VCaP (cell line): ENCODE results near the gene CEP41.

ENCODE experiments used
- H3K27ac ChIP-seq: fragments of 450-650 bp; 2 replicates; pipeline ENCODE4 v1.5.1; 2017
- TF ChIP-seq, protein P1 (sequence below): fragments of 450-650 bp; conservative IDR thresholded peaks from 2 replicates; pipeline ENCODE4 v1.5.1; 2017; ENCODE audit warnings: mild to moderate bottlenecking, moderate library complexity

CEP41 gene

DNA sequence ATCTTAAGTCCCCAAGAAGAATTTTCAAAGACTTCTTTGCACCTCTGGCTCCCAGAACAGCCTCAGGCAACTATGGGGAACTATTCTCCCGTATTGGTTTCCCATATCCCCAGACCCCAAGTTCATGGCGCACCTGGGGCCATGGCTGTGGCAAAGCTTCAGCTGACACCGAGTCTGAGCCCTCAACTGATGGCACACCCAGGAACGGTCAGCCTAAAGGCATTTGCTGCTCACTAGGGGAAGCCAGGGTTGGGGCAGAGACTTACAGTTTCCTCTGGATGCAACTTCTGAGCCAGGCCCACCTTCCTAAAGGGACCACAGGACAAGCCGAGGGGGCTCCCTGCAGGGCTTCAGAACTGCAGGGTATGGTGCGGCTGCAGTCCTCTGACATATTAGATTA is 74.3 kb downstream of the CEP41 start:
- no peak overlapping the region for H3K27ac ChIP-seq
- TF ChIP-seq, protein P1, sequence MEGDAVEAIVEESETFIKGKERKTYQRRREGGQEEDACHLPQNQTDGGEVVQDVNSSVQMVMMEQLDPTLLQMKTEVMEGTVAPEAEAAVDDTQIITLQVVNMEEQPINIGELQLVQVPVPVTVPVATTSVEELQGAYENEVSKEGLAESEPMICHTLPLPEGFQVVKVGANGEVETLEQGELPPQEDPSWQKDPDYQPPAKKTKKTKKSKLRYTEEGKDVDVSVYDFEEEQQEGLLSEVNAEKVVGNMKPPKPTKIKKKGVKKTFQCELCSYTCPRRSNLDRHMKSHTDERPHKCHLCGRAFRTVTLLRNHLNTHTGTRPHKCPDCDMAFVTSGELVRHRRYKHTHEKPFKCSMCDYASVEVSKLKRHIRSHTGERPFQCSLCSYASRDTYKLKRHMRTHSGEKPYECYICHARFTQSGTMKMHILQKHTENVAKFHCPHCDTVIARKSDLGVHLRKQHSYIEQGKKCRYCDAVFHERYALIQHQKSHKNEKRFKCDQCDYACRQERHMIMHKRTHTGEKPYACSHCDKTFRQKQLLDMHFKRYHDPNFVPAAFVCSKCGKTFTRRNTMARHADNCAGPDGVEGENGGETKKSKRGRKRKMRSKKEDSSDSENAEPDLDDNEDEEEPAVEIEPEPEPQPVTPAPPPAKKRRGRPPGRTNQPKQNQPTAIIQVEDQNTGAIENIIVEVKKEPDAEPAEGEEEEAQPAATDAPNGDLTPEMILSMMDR = no peak

DNA sequence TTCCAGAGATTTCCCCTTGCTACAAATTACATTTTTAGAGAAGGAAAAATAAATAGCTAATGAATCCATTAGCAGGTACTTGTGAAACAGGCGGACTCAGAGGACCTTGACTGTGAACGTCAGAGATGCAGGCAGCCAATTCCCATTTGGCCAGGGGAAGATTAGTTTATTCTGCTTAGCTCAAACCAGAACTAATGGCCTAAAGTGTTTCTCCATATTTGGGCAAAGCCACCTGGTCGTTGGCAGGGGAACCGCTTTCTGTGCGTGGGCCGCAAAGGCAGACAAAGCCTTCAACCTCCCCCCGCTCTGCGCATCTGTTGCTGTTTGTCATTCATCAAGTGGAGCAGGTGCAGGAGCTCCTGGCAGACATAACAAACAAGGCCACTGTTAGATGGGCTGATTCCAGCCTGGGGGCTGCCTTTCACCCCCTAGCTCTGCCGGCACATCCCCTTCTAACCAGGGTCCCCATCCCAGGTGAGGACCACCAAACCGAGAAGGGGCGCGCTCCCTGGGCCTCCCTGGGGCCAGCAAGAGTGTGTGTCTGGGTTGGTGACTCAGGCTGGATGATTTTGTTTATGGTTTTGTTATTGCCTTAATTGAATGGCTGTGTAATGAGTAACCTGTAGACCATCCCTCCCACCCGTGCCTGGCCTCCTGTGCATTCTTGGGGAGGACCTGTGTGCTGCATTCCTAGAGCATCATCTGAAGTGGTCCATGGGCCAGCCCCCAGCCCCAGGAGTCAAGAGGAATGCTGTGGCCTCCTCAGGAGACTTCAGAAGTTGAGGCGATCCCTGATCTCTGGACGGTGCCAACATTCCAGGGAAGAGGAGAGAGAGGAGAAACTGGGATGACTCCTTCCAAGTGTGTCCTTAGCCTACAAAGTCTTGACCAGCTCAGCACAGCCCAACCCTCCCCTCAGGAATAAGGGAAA is 75.0 kb downstream of the CEP41 start:
- TF ChIP-seq, protein P1 = no peak
- no peak overlapping the region for H3K27ac ChIP-seq

DNA sequence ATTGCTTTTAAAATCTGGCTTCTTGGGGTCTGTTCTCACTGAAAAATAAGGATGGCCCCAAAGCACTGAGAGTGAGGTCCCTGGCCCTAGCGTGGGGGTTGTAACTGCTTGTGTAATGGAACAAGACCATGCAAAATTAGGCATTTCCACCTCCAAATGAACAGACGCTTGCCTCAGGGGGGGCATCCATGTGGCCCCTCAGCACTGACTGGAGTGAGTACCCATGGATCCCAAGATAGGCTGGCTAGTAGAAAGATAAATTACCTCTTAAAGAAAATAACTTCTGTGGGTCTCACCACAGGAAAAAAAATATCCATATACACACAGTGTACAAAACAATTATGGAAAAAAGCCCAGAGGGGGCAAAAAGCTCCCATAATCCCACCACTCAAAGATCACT is 75.7 kb downstream of the CEP41 start:
- TF ChIP-seq, protein P1 = no peak
- no peak overlapping the region for H3K27ac ChIP-seq

DNA sequence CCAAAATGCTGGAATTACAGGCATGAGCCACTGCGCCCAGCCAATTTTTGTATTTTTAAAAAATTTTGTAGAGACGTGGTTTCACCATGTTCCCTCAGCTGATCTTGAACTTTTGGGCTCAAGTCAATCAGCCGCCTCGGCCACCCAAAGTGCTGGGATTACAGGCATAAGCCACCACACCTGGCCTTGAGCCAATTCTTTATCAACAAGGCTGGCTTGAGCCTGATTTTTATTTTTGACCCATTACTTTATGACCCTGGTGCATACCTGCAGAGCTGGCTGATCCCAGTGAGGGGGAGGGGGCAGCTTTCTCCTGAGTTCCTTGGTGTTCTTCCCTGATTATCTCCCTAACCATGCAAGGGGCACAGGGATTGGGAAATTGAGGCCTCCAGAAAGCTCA is 76.4 kb downstream of the CEP41 start:
- H3K27ac ChIP-seq = no peak overlapping the region

DNA sequence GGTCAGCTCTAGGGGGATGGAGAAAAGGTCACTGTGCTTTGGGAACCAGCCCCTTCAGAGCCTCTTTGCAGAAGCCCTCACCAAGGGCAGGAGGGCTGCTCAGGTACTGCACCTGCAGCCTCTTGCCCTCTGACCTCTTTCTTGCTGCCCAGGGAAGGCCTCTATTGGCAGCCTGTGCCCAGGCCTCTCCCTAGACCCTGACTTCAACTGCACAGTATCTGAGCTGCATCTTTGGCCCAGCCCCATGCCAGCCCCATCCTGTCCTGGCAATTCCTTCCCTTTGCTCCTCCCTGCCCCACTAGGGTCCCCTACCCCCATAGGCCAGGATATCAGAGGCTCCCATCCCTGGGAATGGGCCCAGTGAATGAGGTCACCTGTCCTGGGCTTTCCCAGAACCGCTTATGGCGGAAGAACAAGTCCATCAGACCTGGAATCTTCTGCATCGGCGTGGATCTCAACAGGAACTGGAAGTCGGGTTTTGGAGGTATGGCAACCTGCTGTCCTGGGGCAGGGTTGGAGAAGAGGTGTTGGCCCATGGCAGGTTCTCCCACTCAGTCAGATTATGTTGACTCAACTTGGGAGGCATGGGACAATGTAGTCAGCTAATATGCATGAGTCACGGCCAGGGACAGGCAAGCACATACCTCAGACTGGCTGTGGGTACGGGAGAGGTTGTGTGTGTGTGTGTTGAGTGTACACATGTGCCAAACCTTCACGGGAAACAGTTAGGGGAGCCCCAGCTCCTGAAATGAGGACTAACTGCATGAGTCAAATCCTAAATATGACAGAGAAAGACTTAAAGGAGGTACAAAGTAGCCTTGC is 77.6 kb downstream of the CEP41 start:
- TF ChIP-seq, protein P1 = no peak
- no peak overlapping the region for H3K27ac ChIP-seq

More for the DNA sequence above, 76.4 kb downstream of the CEP41 start:
- TF ChIP-seq, protein P1 = no peak

DNA sequence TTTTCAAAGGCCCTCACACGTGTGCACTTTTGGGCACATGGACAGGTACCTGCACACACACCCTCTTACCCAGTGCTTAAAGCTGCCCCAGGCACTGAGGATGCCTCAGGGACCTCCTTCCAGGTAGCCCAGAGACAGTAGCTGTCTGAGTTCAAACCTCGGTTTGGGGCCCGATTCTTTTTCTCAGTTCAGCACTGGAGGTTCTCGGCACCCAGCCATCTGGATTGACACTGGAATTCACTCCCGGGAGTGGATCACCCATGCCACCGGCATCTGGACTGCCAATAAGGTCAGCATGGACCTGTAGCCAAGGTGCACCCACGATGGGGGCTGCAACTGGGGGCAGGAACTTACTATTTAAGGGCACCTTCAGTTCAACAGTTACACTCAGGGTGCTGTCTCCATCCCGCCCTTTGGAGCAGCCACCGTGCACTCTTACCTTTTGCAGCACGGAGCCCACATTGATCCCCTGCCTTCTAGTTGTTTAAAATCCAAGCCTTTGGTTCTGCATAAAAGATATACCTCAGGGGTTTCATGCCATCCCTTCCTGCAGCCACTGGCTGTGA is 78.5 kb downstream of the CEP41 start:
- TF ChIP-seq, protein P1 = no peak
- no peak overlapping the region for H3K27ac ChIP-seq

DNA sequence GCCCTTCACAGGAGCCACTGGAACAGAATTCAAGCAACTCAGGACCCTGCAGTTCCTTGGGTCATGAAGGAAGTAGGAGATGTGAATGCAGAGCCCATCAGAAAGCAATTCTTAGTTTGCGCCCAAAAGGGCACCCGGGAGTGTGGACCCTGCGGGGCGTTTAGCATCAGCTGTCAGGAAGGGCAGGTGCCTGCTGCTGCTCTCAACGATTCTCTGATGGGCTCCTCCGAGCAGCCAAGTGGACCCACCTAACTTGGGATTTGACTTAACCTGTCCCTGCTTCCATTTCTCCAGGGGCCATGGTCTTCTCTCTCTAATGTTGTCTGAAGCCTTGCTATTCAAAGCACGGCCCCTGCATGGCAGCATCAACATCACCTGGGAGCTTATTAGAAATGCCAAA is 79.1 kb downstream of the CEP41 start:
- no peak overlapping the region for H3K27ac ChIP-seq
- TF ChIP-seq, protein P1 = no peak
